ENCODE measurements around the gene ARMC6.

DNA sequence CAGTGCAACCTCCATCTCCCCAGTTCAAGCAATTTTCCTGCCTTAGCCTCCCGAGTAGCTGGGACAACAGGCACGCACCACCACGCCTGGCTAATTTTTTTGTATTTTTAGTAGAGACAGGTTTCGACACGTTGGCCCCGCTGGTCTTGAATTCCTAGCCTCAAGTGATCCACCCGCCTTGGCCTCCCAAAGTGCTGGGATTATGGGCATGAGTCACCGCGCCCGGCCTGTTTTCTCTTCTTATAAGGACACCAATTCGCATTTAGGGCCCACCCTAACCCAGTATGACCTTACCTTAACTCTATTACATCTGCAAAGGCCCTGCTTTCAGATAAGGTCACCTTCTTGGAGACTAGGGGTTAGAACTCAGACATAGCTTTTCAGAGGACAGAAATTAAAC lies 69.8 kb downstream of the ARMC6 start:
- TF ChIP-seq CTCF (IDR thresholded peaks at IDR 0.05), result no peak
- no peak for TF ChIP-seq POLR2A (IDR thresholded peaks at IDR 0.05)
